Measurements from ENCODE around the gene SRRT.
"Not testable (repeated sequence)": the region's sequence is repeated elsewhere in the genome, so short reads cannot be mapped to it uniquely, and the experiment has no call there.

The SRRT gene

GRCh38 chr7:100895701-100895955 is 20.7 kb downstream of the SRRT start, which contains the start of gene ACHE:
TSS of gene ACHE (minus strand) at chr7:100895888. CDS start at chr7:100894232, 1,656 bp downstream.
- no peak for DNase-seq

DNA sequence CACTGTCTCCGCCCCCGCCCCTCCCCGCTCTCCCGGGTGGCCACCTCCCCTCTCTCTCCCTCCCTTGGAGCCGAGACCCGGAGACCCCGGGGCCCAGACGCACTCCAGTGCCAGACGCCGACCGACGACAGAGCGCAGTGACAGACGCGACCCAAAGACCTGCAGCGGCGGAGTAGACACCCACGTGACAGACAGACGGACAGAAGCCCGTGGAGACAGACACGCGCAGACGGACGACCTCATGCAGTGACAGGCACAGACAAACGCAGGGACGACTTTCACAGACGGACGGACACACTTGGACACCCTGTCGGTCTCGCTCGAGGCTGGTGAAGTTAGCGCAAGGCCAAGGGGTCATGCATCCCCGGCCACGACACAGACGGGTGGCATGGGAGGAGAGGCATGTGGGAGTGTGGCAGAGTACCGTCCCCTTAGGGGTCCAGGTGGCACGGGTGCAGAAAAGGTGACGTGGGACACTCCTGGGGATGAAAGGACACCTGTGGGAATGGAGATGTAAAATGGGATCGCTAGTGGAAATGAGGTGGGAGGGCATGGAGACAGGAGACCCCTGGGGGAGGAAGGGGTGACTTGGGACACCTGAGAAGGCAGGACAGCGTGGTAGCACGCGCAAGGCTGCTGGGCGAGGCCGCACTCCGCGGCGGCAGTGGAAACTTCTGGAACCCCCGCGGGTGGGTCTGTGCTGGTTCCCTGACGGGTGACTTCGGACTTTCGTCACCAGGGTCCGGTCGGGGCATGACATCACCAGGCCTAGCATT is 21.2 kb downstream of the SRRT start:
- DNase-seq: peak; percentile 36

GRCh38 chr7:100896732-100897608 is 22.1 kb downstream of the SRRT start:
- peak; percentile 57 for DNase-seq

- no peak for DNase-seq
Observed at GRCh38 chr7:100897772-100898454, 23.0 kb downstream of the SRRT start.

- DNase-seq: no peak
Observed at GRCh38 chr7:100899432-100899831, 24.5 kb downstream of the SRRT start.

DNA sequence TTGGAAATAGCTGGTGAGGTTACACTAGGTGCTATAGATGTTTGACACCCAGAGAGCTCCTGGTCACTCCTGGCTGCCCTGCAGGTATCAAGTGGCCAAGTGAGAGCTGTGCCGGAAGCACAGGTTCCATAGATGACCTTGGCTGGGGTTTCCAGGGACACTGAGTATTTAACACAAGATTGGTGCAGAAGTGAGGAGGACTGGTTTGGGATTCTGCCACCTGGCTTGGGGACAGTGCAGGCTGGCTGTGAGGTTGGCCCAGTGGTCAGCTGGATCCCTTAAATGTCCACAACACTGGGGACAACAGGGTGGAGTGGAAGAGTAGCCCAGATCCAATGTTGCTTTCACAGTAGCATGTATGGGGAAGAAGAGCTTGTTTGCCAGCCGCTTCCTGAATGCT is 26.1 kb downstream of the SRRT start:
- no peak for DNase-seq

- no peak for DNase-seq
Observed at GRCh38 chr7:100901921-100902332, 27.0 kb downstream of the SRRT start.

DNA sequence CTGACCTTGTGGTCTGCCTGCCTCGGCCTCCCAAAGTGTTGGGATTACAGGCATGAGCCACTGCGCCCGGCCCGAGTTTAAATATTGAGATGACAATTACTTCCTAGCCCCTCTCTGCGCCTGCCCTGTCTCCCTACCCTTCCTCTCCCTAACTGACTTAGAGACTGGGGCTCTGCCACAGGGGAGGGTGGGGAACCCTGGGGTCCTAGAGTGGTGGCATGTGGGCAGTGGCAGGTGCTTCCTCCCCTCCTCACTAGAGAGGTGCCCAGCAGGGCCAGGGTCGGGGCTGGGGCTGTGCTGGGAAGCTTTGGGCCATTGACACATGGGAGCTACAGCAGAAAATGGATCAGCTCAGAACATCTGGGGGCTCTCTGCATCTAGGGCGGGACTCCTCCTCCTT is 27.7 kb downstream of the SRRT start:
- DNase-seq: no peak

- DNase-seq: no peak
Observed at GRCh38 chr7:100908512-100908911, 33.6 kb downstream of the SRRT start.

- peak; percentile 76 for DNase-seq
Observed at GRCh38 chr7:100910443-100910842, 35.5 kb downstream of the SRRT start.

- no peak for DNase-seq
Observed at GRCh38 chr7:100911484-100911883, 36.6 kb downstream of the SRRT start.

DNA sequence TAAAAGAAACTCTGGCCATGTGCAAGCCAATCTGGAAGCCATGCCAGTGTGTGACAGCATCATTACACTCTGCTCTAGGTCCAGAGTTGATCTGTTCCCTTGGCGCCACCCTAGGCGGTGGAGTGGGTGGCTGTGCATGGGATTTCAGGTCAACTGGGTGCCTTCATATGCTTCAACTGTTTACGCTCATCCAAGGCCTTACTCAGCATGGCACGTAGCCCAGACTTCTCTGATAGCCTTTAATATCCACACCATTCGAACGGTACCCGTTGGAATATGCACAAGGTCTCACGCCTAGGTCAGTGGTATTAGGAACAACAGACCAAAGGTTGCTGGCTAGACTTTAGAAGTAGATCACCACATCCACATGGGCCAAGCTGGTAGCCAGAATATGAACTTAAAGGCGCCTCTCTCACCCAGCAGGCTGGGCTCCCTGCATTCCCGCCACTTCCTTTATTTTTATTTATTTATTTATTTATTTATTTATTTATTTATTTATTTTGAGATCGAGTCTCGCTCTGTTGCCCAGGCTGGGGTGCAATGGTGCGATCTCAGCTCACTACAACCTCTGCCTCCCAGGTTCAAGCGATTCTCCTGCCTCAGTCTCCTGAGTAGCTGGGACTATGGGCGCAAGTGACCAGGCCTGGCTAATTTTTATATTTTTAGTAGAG is 39.4 kb downstream of the SRRT start:
- DNase-seq: no peak

GRCh38 chr7:100914879-100915447 is 40.1 kb downstream of the SRRT start:
- DNase-seq: no peak

- DNase-seq: not testable (repeated sequence)
Observed at GRCh38 chr7:100919335-100919734, 44.4 kb downstream of the SRRT start.

- not testable (repeated sequence) for DNase-seq
Observed at GRCh38 chr7:100919779-100920437, 45.0 kb downstream of the SRRT start.

DNA sequence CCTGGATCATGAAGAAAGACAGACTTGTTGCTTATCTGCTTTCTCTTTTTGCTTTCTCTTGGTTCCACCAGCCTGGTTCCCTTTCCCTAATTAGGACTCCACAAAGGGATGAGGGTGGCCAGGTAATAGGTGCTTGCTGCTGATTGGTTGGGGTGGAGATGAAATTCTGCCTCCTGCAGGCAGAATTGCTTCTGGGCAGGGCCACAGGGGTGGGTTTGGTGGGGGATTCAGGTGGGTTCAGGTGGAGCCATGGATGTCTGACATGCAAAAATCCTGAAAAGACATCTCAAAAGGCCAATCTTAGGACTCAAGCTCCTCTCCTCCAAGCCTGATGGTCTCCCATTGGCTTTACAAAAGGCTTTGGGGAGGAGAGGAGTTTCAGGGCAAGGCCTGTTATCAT is 46.1 kb downstream of the SRRT start:
- DNase-seq: no peak

- DNase-seq: not testable (repeated sequence)
Observed at GRCh38 chr7:100923616-100924015, 48.7 kb downstream of the SRRT start.

GRCh38 chr7:100929808-100930174 is 54.9 kb downstream of the SRRT start:
- DNase-seq: no peak

DNA sequence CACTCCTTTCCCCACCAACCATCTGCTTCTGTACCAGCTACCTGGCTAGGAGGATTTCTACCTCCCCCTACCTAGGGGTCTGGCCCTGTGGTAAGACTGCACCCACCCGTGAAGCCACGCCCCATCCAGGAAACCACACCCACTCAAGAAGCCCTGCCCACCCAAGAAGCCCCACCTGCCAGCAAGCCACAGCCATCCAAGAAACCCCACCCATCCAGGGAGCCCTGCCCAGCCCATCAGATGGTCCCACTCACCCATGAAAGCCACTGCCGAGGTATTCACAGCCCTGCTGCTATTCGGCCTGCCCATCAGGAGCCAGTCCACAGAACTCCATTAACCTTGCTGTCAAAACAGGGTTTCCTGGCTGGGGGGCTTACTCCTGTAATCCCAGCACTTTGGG is 58.8 kb downstream of the SRRT start:
- no peak for DNase-seq

- not testable (repeated sequence) for DNase-seq
Observed at GRCh38 chr7:100935381-100935780, 60.5 kb downstream of the SRRT start.

- DNase-seq: not testable (repeated sequence)
Observed at GRCh38 chr7:100936167-100936566, 61.3 kb downstream of the SRRT start.
